ENCODE measurements around the gene HS6ST3. TPM values are rescaled to one million over a fixed set of nuclear protein-coding genes. Genes with fewer than 3 reads are reported as not detected.

HS6ST3 gene
- total and polyA plus RNA-seq, 2 experiments from 2014 or later: 2.2 to 2.7 TPM

DNA sequence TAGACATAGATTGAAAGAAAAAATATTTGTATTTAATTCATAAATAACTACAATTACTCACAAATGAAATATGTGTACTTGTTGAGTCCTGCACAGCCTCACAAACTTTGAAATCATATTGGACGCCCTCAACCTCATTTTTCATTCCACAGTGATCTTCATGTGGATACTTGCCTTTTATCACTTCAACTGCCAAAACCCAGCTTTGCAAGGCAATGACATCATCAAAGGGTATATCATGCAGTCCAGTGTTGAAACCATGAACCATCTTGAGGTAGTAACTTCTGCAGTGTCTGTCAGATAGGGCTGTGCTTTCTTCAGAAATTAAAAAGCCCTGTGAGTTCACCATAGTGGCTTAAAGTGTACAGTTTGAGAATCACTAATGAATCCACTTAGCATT is 82.2 kb downstream of the HS6ST3 start:
- DNase-seq (ENCODE audit: low spot score): no peak
- TF ChIP-seq EZH2 (IDR thresholded peaks at IDR 0.05; ENCODE audit: borderline replicate concordance) (no peak), EZH2phosphoT487 (IDR thresholded peaks at IDR 0.05; ENCODE audit: low read depth, severe bottlenecking, unreplicated experiment) (no peak)
- TF ChIP-seq, protein P1, sequence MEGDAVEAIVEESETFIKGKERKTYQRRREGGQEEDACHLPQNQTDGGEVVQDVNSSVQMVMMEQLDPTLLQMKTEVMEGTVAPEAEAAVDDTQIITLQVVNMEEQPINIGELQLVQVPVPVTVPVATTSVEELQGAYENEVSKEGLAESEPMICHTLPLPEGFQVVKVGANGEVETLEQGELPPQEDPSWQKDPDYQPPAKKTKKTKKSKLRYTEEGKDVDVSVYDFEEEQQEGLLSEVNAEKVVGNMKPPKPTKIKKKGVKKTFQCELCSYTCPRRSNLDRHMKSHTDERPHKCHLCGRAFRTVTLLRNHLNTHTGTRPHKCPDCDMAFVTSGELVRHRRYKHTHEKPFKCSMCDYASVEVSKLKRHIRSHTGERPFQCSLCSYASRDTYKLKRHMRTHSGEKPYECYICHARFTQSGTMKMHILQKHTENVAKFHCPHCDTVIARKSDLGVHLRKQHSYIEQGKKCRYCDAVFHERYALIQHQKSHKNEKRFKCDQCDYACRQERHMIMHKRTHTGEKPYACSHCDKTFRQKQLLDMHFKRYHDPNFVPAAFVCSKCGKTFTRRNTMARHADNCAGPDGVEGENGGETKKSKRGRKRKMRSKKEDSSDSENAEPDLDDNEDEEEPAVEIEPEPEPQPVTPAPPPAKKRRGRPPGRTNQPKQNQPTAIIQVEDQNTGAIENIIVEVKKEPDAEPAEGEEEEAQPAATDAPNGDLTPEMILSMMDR (IDR thresholded peaks at IDR 0.05; ENCODE audit: poor library complexity): no peak

DNA sequence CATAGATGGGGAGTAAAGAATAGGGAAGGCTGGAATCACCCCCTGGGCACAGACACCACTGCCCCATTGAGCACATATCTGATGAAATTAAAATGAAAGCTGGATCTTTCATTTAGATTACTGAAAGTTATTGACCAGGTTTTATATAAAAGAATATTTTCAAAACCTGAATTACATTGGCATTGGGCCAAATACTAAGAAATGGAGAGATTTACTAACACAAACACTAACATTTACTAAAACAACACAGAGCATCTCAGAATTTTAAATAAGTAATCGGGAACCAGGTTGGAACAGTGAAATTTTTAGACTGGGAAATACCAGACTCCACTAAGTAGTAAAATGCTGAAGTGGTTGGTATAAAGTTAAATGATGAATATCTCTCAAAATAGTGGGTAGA is 88.9 kb downstream of the HS6ST3 start:
- Histone ChIP-seq H3K4me3 (no peak overlapping the region), H3K4me2 (no peak overlapping the region), H3K27ac (no peak overlapping the region), H2AFZ (no peak overlapping the region), H3K4me1 (ENCODE audit: insufficient read depth) (no peaks in the 10 kb centered on the region), H3K36me3 (replicated peaks; ENCODE audit: insufficient read depth, low read depth) (no peaks in the 10 kb centered on the region), H3K9me2 (replicated peaks; ENCODE audit: insufficient read depth) (no peaks in the 10 kb centered on the region), H3K9me3 (ENCODE audit: low read depth) (no peaks in the 10 kb centered on the region), H3K79me2 (no peaks in the 10 kb centered on the region), H4K20me1 (ENCODE audit: insufficient read depth, poor library complexity, severe bottlenecking) (no peaks in the 10 kb centered on the region), H3K27me3 (no peaks in the 10 kb centered on the region)
- DNase-seq (ENCODE audit: low spot score): no peak
- TF ChIP-seq, protein P1 (IDR thresholded peaks at IDR 0.05; ENCODE audit: poor library complexity): no peak
- TF ChIP-seq EZH2phosphoT487 (IDR thresholded peaks at IDR 0.05; ENCODE audit: low read depth, severe bottlenecking, unreplicated experiment) (no peak), EZH2 (IDR thresholded peaks at IDR 0.05; ENCODE audit: borderline replicate concordance) (no peak)
- WGBS (ENCODE audit: low lambda C conversion rate, missing lambda C conversion rate): 92% methylated on average over 1 of the region's 1 CpG

More for the DNA sequence above, 82.2 kb downstream of the HS6ST3 start:
- H3K27me3 ChIP-seq: no peaks in the 10 kb centered on the region
- H3K9me2 ChIP-seq (replicated peaks; ENCODE audit: insufficient read depth): no peaks in the 10 kb centered on the region
- H3K4me3 ChIP-seq: no peak overlapping the region
- H4K20me1 ChIP-seq (ENCODE audit: insufficient read depth, poor library complexity, severe bottlenecking): no peaks in the 10 kb centered on the region
- H3K79me2 ChIP-seq: no peaks in the 10 kb centered on the region
- no peaks in the 10 kb centered on the region for H3K36me3 ChIP-seq (replicated peaks; ENCODE audit: insufficient read depth, low read depth)
- H3K27ac ChIP-seq: no peak overlapping the region
- no peaks in the 10 kb centered on the region for H3K9me3 ChIP-seq (ENCODE audit: low read depth)
- WGBS (ENCODE audit: low lambda C conversion rate, missing lambda C conversion rate): 75% methylated on average over 1 of the region's 1 CpG
- no peak overlapping the region for H3K4me2 ChIP-seq
- no peaks in the 10 kb centered on the region for H3K4me1 ChIP-seq (ENCODE audit: insufficient read depth)
- no peak overlapping the region for H2AFZ ChIP-seq

- 61% methylated on average over 5 of the region's 5 CpGs for WGBS (ENCODE audit: low lambda C conversion rate, missing lambda C conversion rate)
- Histone ChIP-seq H3K4me2 (no peak overlapping the region), H3K36me3 (replicated peaks; ENCODE audit: insufficient read depth, low read depth) (no peaks in the 10 kb centered on the region), H3K4me3 (no peak overlapping the region), H3K27me3 (no peaks in the 10 kb centered on the region), H3K9me3 (ENCODE audit: low read depth) (no peaks in the 10 kb centered on the region), H3K9me2 (replicated peaks; ENCODE audit: insufficient read depth) (no peaks in the 10 kb centered on the region), H3K27ac (no peak overlapping the region), H3K4me1 (ENCODE audit: insufficient read depth) (no peaks in the 10 kb centered on the region), H3K79me2 (no peaks in the 10 kb centered on the region), H2AFZ (no peak overlapping the region), H4K20me1 (ENCODE audit: insufficient read depth, poor library complexity, severe bottlenecking) (no peaks in the 10 kb centered on the region)
- TF ChIP-seq, protein P1 (IDR thresholded peaks at IDR 0.05; ENCODE audit: poor library complexity): no peak
- DNase-seq (ENCODE audit: low spot score): no peak
These were observed 89.4 kb downstream of the HS6ST3 start for GRCh38 chr13:96179309-96179708.

GRCh38 chr13:96181911-96182310 is 92.0 kb downstream of the HS6ST3 start:
- TF ChIP-seq EZH2phosphoT487 (IDR thresholded peaks at IDR 0.05; ENCODE audit: low read depth, severe bottlenecking, unreplicated experiment) (no peak), EZH2 (IDR thresholded peaks at IDR 0.05; ENCODE audit: borderline replicate concordance) (no peak)
- TF ChIP-seq, protein P1 (IDR thresholded peaks at IDR 0.05; ENCODE audit: poor library complexity): no peak
- Histone ChIP-seq H2AFZ (no peak overlapping the region), H3K9me3 (ENCODE audit: low read depth) (no peaks in the 10 kb centered on the region), H3K4me1 (ENCODE audit: insufficient read depth) (no peaks in the 10 kb centered on the region), H3K27ac (no peak overlapping the region), H3K36me3 (replicated peaks; ENCODE audit: insufficient read depth, low read depth) (no peaks in the 10 kb centered on the region), H3K4me3 (no peak overlapping the region), H3K4me2 (no peak overlapping the region), H3K79me2 (no peaks in the 10 kb centered on the region), H4K20me1 (ENCODE audit: insufficient read depth, poor library complexity, severe bottlenecking) (no peaks in the 10 kb centered on the region), H3K9me2 (replicated peaks; ENCODE audit: insufficient read depth) (no peaks in the 10 kb centered on the region), H3K27me3 (no peaks in the 10 kb centered on the region)
- no peak for DNase-seq (ENCODE audit: low spot score)
- 80% methylated on average over 5 of the region's 5 CpGs for WGBS (ENCODE audit: low lambda C conversion rate, missing lambda C conversion rate)

All from hepatocyte (in vitro differentiated cells).